Upper lobe of left lung (tissue), 4 donors: ENCODE results near the gene WDPCP.

Source experiments
- POLR2A ChIP-seq, 4 donors: fragments of 450-650 bp; IDR thresholded peaks; one replicate each; pipeline ENCODE4 v1.5.1; 2016 to 2017; ENCODE audit warnings: antibody characterized with exemption in 4 of 4, mild to moderate bottlenecking in 2 of 4
- POLR2AphosphoS5 ChIP-seq, 2 donors: sonication (generic); formaldehyde crosslinking; IDR thresholded peaks; one replicate each; pipeline ENCODE4 v1.5.1; 2017; ENCODE audit warnings: antibody characterized with exemption in 2 of 2
- TF ChIP-seq, protein P1 (sequence below), 6 experiments: fragments of 450-650 bp in 4 of 6; fragments of 200-600 bp in 2 of 6; sonication (generic) in 2 of 6; IDR thresholded peaks; one replicate each; pipeline ENCODE4 v1.5.1; 2016 to 2019; ENCODE audit warnings: antibody characterized with exemption in 6 of 6

DNA sequence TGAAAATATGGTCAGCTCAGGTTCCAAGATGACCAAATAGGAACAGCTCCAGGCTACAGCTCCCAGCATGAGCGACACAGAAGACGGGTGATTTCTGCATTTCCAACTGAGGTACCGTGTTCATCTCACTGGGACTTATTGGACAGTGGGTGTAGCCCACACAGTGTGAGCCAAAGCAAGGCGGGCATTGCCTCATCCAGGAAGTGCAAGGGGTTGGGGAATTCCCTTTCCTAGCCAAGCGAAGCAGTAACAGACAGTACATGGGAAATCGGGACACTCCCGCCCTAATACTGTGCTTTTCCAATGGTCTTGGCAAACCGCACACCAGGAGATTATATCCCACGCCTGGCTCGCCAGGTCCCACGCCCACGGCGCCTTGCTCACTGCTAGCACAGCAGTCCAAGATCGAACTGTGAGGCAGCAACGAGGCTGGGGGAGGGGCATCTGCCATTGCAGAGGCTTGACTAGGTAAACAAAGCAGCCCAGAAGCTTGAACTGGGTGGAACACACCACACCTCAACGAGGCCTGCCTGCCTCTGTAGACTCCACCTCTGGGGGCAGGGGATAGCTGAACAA, 57.5 kb downstream of the WDPCP start:
- no peak for TF ChIP-seq POLR2AphosphoS5 (IDR thresholded peaks at IDR 0.05)
- TF ChIP-seq, protein P1, sequence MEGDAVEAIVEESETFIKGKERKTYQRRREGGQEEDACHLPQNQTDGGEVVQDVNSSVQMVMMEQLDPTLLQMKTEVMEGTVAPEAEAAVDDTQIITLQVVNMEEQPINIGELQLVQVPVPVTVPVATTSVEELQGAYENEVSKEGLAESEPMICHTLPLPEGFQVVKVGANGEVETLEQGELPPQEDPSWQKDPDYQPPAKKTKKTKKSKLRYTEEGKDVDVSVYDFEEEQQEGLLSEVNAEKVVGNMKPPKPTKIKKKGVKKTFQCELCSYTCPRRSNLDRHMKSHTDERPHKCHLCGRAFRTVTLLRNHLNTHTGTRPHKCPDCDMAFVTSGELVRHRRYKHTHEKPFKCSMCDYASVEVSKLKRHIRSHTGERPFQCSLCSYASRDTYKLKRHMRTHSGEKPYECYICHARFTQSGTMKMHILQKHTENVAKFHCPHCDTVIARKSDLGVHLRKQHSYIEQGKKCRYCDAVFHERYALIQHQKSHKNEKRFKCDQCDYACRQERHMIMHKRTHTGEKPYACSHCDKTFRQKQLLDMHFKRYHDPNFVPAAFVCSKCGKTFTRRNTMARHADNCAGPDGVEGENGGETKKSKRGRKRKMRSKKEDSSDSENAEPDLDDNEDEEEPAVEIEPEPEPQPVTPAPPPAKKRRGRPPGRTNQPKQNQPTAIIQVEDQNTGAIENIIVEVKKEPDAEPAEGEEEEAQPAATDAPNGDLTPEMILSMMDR (IDR thresholded peaks at IDR 0.05), result no peak
- TF ChIP-seq POLR2A (IDR thresholded peaks at IDR 0.05), result no peak
